GM12878 (cell line): ENCODE results near the gene CLEC16A. TPM values are rescaled to one million over a fixed set of nuclear protein-coding genes. Genes with fewer than 3 reads are reported as not detected.
"Not testable (repeated sequence)": the region's sequence is repeated elsewhere in the genome, so short reads cannot be mapped to it uniquely, and the experiment has no call there.

Source experiments
- ATAC-seq: fragments of 200-7000 bp; cut with Tn5 transposase; 3 replicates; pipeline ENCODE4 v1.9.1; 2020; ENCODE audit warnings: mild to moderate bottlenecking, moderate library complexity
- BruUV-seq: library from RNA; stranded (reverse); fragments of 400-500 nt; replicated peaks from 2 replicates; lab custom pipeline; 2021; lab: Mats Ljungman, UMichigan
- CTCF ChIA-PET: fragments of 300-600 bp; sonication (Branson Sonifier 250); formaldehyde crosslinking; extraction: SDS; loops from one replicate; lab custom pipeline; 2021; ENCODE audit warnings: inconsistent platforms; lab: Yijun Ruan, JAX
- POLR2A ChIA-PET: fragments of 350-600 bp; formaldehyde crosslinking; extraction: SDS; loops from one replicate; lab custom pipeline; 2021; ENCODE audit warnings: inconsistent platforms; lab: Charles Lee
- RAD21 ChIA-PET: fragments of 300-600 bp; sonication (Branson Sonifier 250); formaldehyde crosslinking; loops from one replicate; lab custom pipeline; 2023; ENCODE audit warnings: antibody characterized with exemption; ENCODE audit not compliant: unreplicated experiment; lab: Charles Lee
- SMC1A ChIA-PET: fragments of 300-600 bp; sonication (Branson Sonifier 250); formaldehyde crosslinking; loops from one replicate; lab custom pipeline; 2023; ENCODE audit not compliant: unreplicated experiment, uncharacterized antibody; lab: Charles Lee
- DNase-seq: peaks from one replicate; pipeline ENCODE4 v3.0.0-alpha.2; 2011; ENCODE audit warnings: low read depth, low spot score
- FAIRE-seq: peaks from 3 replicates; lab custom pipeline; 2011; peaks lifted over from hg19 to GRCh38; lab: Jason Lieb, UNC
- H2AFZ ChIP-seq: 2 replicates; pipeline ENCODE4 v1.6.0; 2011; ENCODE audit warnings: low read depth, low read length, control low read depth; ENCODE audit not compliant: control insufficient read depth
- H3K27ac ChIP-seq: 2 replicates; pipeline ENCODE4 v1.5.1; 2011; ENCODE audit warnings: control low read depth; ENCODE audit not compliant: control insufficient read depth, insufficient read depth
- H3K27me3 ChIP-seq, 2 experiments: replicated peaks in 1 of 2; 2 replicates each; pipeline versions ENCODE4 v1.6.0 to v1.6.1; 2011; ENCODE audit warnings: low read length in 1 of 2; ENCODE audit not compliant: control insufficient read depth in 2 of 2, insufficient read depth in 2 of 2
- H3K36me3 ChIP-seq, 2 experiments: 2 replicates each; pipeline ENCODE4 v1.5.1; 2011; ENCODE audit warnings: low read length in 1 of 2; ENCODE audit not compliant: control insufficient read depth in 2 of 2, insufficient read depth in 2 of 2
- H3K4me1 ChIP-seq: 2 replicates; pipeline ENCODE4 v1.6.1; 2011; ENCODE audit warnings: mild to moderate bottlenecking, low read length, moderate library complexity, mixed read lengths; ENCODE audit not compliant: control insufficient read depth, insufficient read depth
- H3K4me2 ChIP-seq: 2 replicates; pipeline ENCODE4 v1.6.0; 2011; ENCODE audit warnings: control low read depth; ENCODE audit not compliant: control insufficient read depth, insufficient read depth
- H3K4me3 ChIP-seq: fragments of 200-600 bp; sonication (generic); 2 replicates; pipeline ENCODE4 v1.5.1; 2016
- H3K79me2 ChIP-seq: 2 replicates; pipeline ENCODE4 v1.6.0; 2011; ENCODE audit warnings: low read length; ENCODE audit not compliant: control insufficient read depth, insufficient read depth
- H3K9ac ChIP-seq: 2 replicates; pipeline ENCODE4 v1.8.0; 2011; ENCODE audit warnings: low read length, control low read depth, mixed read lengths; ENCODE audit not compliant: control insufficient read depth, insufficient read depth
- H3K9me3 ChIP-seq: replicated peaks from 3 replicates; pipeline ENCODE4 v1.5.1; 2011; ENCODE audit warnings: mild to moderate bottlenecking, low read length; ENCODE audit not compliant: control insufficient read depth, insufficient read depth
- H4K20me1 ChIP-seq: 2 replicates; pipeline ENCODE4 v1.6.0; 2011; ENCODE audit not compliant: control insufficient read depth, insufficient read depth
- BHLHE40 ChIP-seq, 2 experiments: fragments of 450-650 bp in 1 of 2; IDR thresholded peaks; 2 replicates each; pipeline ENCODE4 v1.6.1; 2011 to 2017; ENCODE audit warnings: low read depth in 2 of 2, borderline replicate concordance in 1 of 2, improper control_type of control experiment in 1 of 2, low read length in 1 of 2, mild to moderate bottlenecking in 1 of 2
- NFIC ChIP-seq: IDR thresholded peaks from 2 replicates; pipeline ENCODE4 v1.6.1; 2012; ENCODE audit warnings: low read depth, mild to moderate bottlenecking, inconsistent platforms, low read length, moderate library complexity
- POLR2AphosphoS5 ChIP-seq: IDR thresholded peaks from 2 replicates; pipeline ENCODE4 v1.6.1; 2011; ENCODE audit warnings: mild to moderate bottlenecking, low read length, inconsistent platforms
- RAD51 ChIP-seq: fragments of 450-650 bp; IDR thresholded peaks from 2 replicates; pipeline ENCODE4 v1.6.1; 2016; ENCODE audit warnings: moderate library complexity, mild to moderate bottlenecking, inconsistent platforms
- RELA ChIP-seq: fragments of 450-650 bp; IDR thresholded peaks from 2 replicates; pipeline ENCODE4 v1.8.0; 2014; ENCODE audit warnings: borderline replicate concordance; ENCODE audit not compliant: partially characterized antibody
- RUNX3 ChIP-seq: IDR thresholded peaks from 2 replicates; pipeline ENCODE4 v1.6.1; 2012; ENCODE audit warnings: low read length, inconsistent platforms
- ZBED1 ChIP-seq: IDR thresholded peaks from 2 replicates; pipeline ENCODE4 v1.6.1; 2016; ENCODE audit warnings: borderline replicate concordance
- WGBS: methylation state at CpG from one replicate; pipeline ENCODE4 v1.1.6; 2016; ENCODE audit warnings: low lambda C conversion rate; ENCODE audit not compliant: insufficient replicate concordance, insufficient coverage; ENCODE audit errors: missing lambda C conversion rate; 5-methylcytosine and 5-hydroxymethylcytosine counted together
- in situ Hi-C: fragments of 300-500 bp; cut with MboI; formaldehyde crosslinking; loops from 9 replicates; pipeline ENCODE4 v1.14.3; 2018; ENCODE audit warnings: mixed read lengths
- intact Hi-C: fragments of 100-400 bp; cut with micrococcal nuclease; formaldehyde crosslinking; loops from one replicate; pipeline ENCODE4 v1.14.2; 2022; ENCODE audit not compliant: unreplicated experiment
- polyA plus RNA-seq, 11 experiments: library from polyadenylated mRNA; depleted of rRNA in 4 of 11; unstranded in 6 of 11; stranded (reverse) in 5 of 11; fragments of >200 nt; fragmentation: Nextera tagmentation in 4 of 11; fragmentation: Illumina TruSeq in 1 of 11; extraction: Ambion mirVana in 4 of 11; extraction: Trizol in 1 of 11; gene quantifications; 1 replicate in 1 of 11; 2 replicates in 10 of 11; pipeline versions ENCODE4 v1.2.1 to v1.2.3, GENCODE V29; 2011 to 2016; ENCODE audit warnings: inconsistent platforms in 2 of 11, missing spikeins in 2 of 11, low read depth in 1 of 11
- total RNA-seq, 4 experiments: library from RNA; depleted of rRNA in 3 of 4; stranded (reverse); fragments of >200 nt in 3 of 4; fragmentation: Illumina TruSeq in 1 of 4; extraction: Trizol in 1 of 4; gene quantifications; 2 replicates each; pipeline versions ENCODE4 v1.2.1 to v1.2.3, GENCODE V29; 2013 to 2021
- TF ChIP-seq, protein P1 (sequence below): fragments of 450-650 bp; IDR thresholded peaks from 2 replicates; pipeline ENCODE4 v1.6.1; 2017; ENCODE audit warnings: mild to moderate bottlenecking, moderate library complexity
- TF ChIP-seq, protein P2 (sequence below): IDR thresholded peaks from 2 replicates; pipeline ENCODE4 v1.6.1; 2012; ENCODE audit warnings: low read length, inconsistent platforms
- TF ChIP-seq, protein P3 (sequence below): IDR thresholded peaks from 2 replicates; pipeline ENCODE4 v1.6.1; 2011; ENCODE audit warnings: low read depth, mild to moderate bottlenecking, low read length, moderate library complexity, borderline replicate concordance; ENCODE audit errors: extremely low read depth
- TF ChIP-seq, protein P4 (sequence below): fragments of 450-650 bp; IDR thresholded peaks from 2 replicates; pipeline ENCODE4 v1.6.1; 2017; ENCODE audit warnings: mild to moderate bottlenecking, moderate library complexity

Gene CLEC16A
- total and polyA plus RNA-seq, 10 of the 15 experiments (the other 5 are each of a cell fraction or from before 2014, with no cell fraction given), result 1.5 to 28.8 (median 19.2) TPM

DNA sequence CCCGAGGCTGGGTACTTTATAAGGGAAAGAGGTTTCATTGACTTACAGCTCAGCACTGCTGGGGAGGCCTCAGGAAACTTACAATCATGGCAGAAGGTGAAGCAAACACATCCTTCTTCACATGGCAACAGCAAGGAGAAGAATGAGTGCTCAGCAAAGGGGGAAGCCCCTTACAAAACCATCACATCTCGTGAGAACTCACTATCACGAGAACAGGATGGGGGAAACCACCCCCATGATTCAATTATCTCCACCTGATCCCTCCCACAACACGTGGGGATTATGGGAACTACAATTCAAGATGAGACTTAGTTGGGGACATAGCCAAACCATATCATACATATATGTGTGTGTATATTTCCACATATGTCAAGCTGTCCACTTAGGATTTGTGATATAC, 22.2 kb downstream of the CLEC16A start:
- ChIA-PET SMC1A (interaction anchor here (0.8 to 5.8 kb wide), 11 partner anchors 8 to 452 kb away, joined by 3 to 83 read pairs (median 6); partner anchors contain the start of gene SOCS1), POLR2A (interaction anchor here (1.1 to 5.5 kb wide), 4 partner anchors 13 to 386 kb away, joined by 5 to 47 read pairs (median 26); partner anchors contain the start of gene SOCS1), RAD21 (interaction anchor here (0.5 to 6.4 kb wide), 12 partner anchors 9 to 494 kb away, joined by 3 to 91 read pairs (median 23); partner anchors contain the start of gene SOCS1)
- not testable (repeated sequence) for H3K9me3 ChIP-seq, H4K20me1 ChIP-seq
- in situ Hi-C loops, result loop anchor here (5.0 to 25.0 kb wide), 6 partner anchors 286 to 1008 kb away; partner anchors contain the start of genes SNN and SNX29
- WGBS, result 24% methylated on average over 4 of the region's 4 CpGs
- Histone ChIP-seq H3K4me1 (peaks cover 35% of the 10 kb centered on the region), H3K36me3 (peaks cover 22 to 31% of the 10 kb centered on the region in 2 experiments)
- intact Hi-C loops, result loop anchor here (1.0 kb wide), 1 partner anchor 15 kb away; no protein-coding TSS in a partner anchor
- TF ChIP-seq, protein P1, sequence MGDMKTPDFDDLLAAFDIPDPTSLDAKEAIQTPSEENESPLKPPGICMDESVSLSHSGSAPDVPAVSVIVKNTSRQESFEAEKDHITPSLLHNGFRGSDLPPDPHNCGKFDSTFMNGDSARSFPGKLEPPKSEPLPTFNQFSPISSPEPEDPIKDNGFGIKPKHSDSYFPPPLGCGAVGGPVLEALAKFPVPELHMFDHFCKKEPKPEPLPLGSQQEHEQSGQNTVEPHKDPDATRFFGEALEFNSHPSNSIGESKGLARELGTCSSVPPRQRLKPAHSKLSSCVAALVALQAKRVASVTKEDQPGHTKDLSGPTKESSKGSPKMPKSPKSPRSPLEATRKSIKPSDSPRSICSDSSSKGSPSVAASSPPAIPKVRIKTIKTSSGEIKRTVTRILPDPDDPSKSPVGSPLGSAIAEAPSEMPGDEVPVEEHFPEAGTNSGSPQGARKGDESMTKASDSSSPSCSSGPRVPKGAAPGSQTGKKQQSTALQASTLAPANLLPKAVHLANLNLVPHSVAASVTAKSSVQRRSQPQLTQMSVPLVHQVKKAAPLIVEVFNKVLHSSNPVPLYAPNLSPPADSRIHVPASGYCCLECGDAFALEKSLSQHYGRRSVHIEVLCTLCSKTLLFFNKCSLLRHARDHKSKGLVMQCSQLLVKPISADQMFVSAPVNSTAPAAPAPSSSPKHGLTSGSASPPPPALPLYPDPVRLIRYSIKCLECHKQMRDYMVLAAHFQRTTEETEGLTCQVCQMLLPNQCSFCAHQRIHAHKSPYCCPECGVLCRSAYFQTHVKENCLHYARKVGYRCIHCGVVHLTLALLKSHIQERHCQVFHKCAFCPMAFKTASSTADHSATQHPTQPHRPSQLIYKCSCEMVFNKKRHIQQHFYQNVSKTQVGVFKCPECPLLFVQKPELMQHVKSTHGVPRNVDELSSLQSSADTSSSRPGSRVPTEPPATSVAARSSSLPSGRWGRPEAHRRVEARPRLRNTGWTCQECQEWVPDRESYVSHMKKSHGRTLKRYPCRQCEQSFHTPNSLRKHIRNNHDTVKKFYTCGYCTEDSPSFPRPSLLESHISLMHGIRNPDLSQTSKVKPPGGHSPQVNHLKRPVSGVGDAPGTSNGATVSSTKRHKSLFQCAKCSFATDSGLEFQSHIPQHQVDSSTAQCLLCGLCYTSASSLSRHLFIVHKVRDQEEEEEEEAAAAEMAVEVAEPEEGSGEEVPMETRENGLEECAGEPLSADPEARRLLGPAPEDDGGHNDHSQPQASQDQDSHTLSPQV, result peak; percentile 7; the same call in 1 of the 2 replicates
- TF ChIP-seq, protein P2, sequence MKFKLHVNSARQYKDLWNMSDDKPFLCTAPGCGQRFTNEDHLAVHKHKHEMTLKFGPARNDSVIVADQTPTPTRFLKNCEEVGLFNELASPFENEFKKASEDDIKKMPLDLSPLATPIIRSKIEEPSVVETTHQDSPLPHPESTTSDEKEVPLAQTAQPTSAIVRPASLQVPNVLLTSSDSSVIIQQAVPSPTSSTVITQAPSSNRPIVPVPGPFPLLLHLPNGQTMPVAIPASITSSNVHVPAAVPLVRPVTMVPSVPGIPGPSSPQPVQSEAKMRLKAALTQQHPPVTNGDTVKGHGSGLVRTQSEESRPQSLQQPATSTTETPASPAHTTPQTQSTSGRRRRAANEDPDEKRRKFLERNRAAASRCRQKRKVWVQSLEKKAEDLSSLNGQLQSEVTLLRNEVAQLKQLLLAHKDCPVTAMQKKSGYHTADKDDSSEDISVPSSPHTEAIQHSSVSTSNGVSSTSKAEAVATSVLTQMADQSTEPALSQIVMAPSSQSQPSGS, result peak; percentile 17; the same call in 1 of the 2 replicates
- TF ChIP-seq, protein P3, sequence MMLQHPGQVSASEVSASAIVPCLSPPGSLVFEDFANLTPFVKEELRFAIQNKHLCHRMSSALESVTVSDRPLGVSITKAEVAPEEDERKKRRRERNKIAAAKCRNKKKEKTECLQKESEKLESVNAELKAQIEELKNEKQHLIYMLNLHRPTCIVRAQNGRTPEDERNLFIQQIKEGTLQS, result peak; percentile 18; the same call in 1 of the 2 replicates
- TF ChIP-seq BHLHE40 (IDR thresholded peaks at IDR 0.05; ENCODE audit: borderline replicate concordance in 1 of 2, low read depth in 2 of 2, low read length in 1 of 2), result peak in 1 of 2 experiments; percentile 39; a peak in 1 of 4 replicates
- TF ChIP-seq RELA, result peak; percentile 55
- TF ChIP-seq, protein P4, sequence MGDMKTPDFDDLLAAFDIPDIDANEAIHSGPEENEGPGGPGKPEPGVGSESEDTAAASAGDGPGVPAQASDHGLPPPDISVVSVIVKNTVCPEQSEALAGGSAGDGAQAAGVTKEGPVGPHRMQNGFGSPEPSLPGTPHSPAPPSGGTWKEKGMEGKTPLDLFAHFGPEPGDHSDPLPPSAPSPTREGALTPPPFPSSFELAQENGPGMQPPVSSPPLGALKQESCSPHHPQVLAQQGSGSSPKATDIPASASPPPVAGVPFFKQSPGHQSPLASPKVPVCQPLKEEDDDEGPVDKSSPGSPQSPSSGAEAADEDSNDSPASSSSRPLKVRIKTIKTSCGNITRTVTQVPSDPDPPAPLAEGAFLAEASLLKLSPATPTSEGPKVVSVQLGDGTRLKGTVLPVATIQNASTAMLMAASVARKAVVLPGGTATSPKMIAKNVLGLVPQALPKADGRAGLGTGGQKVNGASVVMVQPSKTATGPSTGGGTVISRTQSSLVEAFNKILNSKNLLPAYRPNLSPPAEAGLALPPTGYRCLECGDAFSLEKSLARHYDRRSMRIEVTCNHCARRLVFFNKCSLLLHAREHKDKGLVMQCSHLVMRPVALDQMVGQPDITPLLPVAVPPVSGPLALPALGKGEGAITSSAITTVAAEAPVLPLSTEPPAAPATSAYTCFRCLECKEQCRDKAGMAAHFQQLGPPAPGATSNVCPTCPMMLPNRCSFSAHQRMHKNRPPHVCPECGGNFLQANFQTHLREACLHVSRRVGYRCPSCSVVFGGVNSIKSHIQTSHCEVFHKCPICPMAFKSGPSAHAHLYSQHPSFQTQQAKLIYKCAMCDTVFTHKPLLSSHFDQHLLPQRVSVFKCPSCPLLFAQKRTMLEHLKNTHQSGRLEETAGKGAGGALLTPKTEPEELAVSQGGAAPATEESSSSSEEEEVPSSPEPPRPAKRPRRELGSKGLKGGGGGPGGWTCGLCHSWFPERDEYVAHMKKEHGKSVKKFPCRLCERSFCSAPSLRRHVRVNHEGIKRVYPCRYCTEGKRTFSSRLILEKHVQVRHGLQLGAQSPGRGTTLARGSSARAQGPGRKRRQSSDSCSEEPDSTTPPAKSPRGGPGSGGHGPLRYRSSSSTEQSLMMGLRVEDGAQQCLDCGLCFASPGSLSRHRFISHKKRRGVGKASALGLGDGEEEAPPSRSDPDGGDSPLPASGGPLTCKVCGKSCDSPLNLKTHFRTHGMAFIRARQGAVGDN, result peak; percentile 67; the same call in 1 of the 2 replicates
- peak; percentile 64 for TF ChIP-seq RAD51
- peak; percentile 4; the same call in 1 of the 2 replicates for TF ChIP-seq POLR2AphosphoS5
- TF ChIP-seq NFIC, result 0 out of 2 replicates have a peak, but pooled peaks have one; percentile 15
- TF ChIP-seq ZBED1, result peak; percentile 75; the same call in 1 of the 2 replicates
- TF ChIP-seq RUNX3, result peak; percentile 48
- TF ChIP-seq, all 136 proteins: peak for 11; not testable (repeated sequence) for 125
- H2AFZ ChIP-seq, DNase-seq, ATAC-seq, H3K4me3 ChIP-seq, H3K27me3 ChIP-seq, FAIRE-seq, BruUV-seq, H3K79me2 ChIP-seq: not testable (repeated sequence)
- Histone ChIP-seq H3K27ac (peak overlapping the region; percentile 99), H3K9ac (peak overlapping the region; percentile 67; the same call in 1 of the 2 replicates), H3K4me2 (peak overlapping the region; percentile 67; the same call in 1 of the 2 replicates)
- CTCF ChIA-PET, result interaction anchor here (1.2 to 8.4 kb wide), 6 partner anchors 12 to 389 kb away, joined by 3 to 107 read pairs (median 53); partner anchors contain the start of gene SOCS1
